DND-41 (cell line): ENCODE measurements around the gene RMND1.

Source experiments
- ATAC-seq: fragments of 200-7000 bp; cut with Tn5 transposase; 3 replicates; pipeline ENCODE4 v1.9.1; 2021; ENCODE audit warnings: low read depth; ENCODE audit not compliant: insufficient read depth
- DNase-seq: peaks from one replicate; pipeline ENCODE4 v3.0.0-alpha.2; 2020
- H2AFZ ChIP-seq: 2 replicates; pipeline ENCODE4 v1.6.0; 2012; ENCODE audit warnings: low read depth, low read length
- H3K27ac ChIP-seq: 2 replicates; pipeline ENCODE4 v1.5.1; 2012; ENCODE audit warnings: low read length, inconsistent platforms
- H3K27me3 ChIP-seq: fragments of 200-600 bp; sonication (generic); 2 replicates; pipeline ENCODE4 v1.6.0; 2012; ENCODE audit warnings: low read length, mild to moderate bottlenecking, inconsistent platforms; ENCODE audit not compliant: insufficient read depth, poor library complexity
- H3K36me3 ChIP-seq: 2 replicates; pipeline ENCODE4 v1.5.1; 2012; ENCODE audit warnings: low read length, inconsistent platforms; ENCODE audit not compliant: insufficient read depth
- H3K4me1 ChIP-seq: 2 replicates; pipeline ENCODE4 v1.5.1; 2012; ENCODE audit warnings: mild to moderate bottlenecking, low read length; ENCODE audit not compliant: insufficient read depth
- H3K4me2 ChIP-seq: 2 replicates; pipeline ENCODE4 v1.6.0; 2012; ENCODE audit warnings: mild to moderate bottlenecking, moderate library complexity, low read length, inconsistent platforms; ENCODE audit not compliant: insufficient read depth
- H3K4me3 ChIP-seq, 2 experiments: fragments of 200-600 bp in 1 of 2; shearing (Covaris generic) in 1 of 2; 2 replicates each; pipeline ENCODE4 v1.5.1; 2012 to 2016; ENCODE audit warnings: inconsistent platforms in 2 of 2, low read length in 2 of 2, mild to moderate bottlenecking in 2 of 2, low read depth in 1 of 2, moderate library complexity in 1 of 2
- H3K79me2 ChIP-seq: 2 replicates; pipeline ENCODE4 v1.6.0; 2012; ENCODE audit warnings: low read length, inconsistent platforms; ENCODE audit not compliant: insufficient read depth
- H3K9ac ChIP-seq: 2 replicates; pipeline ENCODE4 v1.6.0; 2012; ENCODE audit warnings: low read depth, mild to moderate bottlenecking, inconsistent platforms, low read length, moderate library complexity
- H3K9me3 ChIP-seq: 2 replicates; pipeline ENCODE4 v1.5.1; 2012; ENCODE audit warnings: low read length, moderate library complexity, mild to moderate bottlenecking, inconsistent platforms; ENCODE audit not compliant: insufficient read depth, severe bottlenecking
- H4K20me1 ChIP-seq: 2 replicates; pipeline ENCODE4 v1.6.0; 2012; ENCODE audit warnings: low read length; ENCODE audit not compliant: insufficient read depth
- CTCF ChIP-seq: IDR thresholded peaks from 2 replicates; pipeline ENCODE4 v1.5.1; 2012; ENCODE audit warnings: borderline replicate concordance, low read length, moderate library complexity, mild to moderate bottlenecking; ENCODE audit not compliant: poor library complexity, severe bottlenecking; ENCODE audit errors: extremely low read depth
- EZH2 ChIP-seq: IDR thresholded peaks from 3 replicates; pipeline ENCODE4 v1.6.1; 2012; ENCODE audit warnings: borderline replicate concordance, low read depth, mild to moderate bottlenecking, moderate library complexity, low read length, inconsistent platforms; ENCODE audit not compliant: severe bottlenecking

RMND1 gene

GRCh38 chr6:151372164-151372563, 79.8 kb downstream of the RMND1 start:
- Histone ChIP-seq H2AFZ (no peak overlapping the region), H3K4me3 (no peak overlapping the region), H3K36me3 (peaks cover 49% of the 10 kb centered on the region), H3K79me2 (peaks cover 61% of the 10 kb centered on the region), H4K20me1 (peaks cover 49% of the 10 kb centered on the region; the same call in 1 of the 2 replicates), H3K4me2 (no peak overlapping the region), H3K9ac (no peak overlapping the region), H3K4me1 (peaks cover 7% of the 10 kb centered on the region; the same call in 1 of the 2 replicates), H3K27me3 (no peaks in the 10 kb centered on the region), H3K9me3 (no peaks in the 10 kb centered on the region), H3K27ac (no peak overlapping the region)
- no peak for TF ChIP-seq CTCF
- no peak for TF ChIP-seq EZH2
- DNase-seq (no peak), ATAC-seq (no peak)

- TF ChIP-seq CTCF (no peak), EZH2 (no peak)
- Histone ChIP-seq H3K27me3 (no peaks in the 10 kb centered on the region), H3K9me3 (no peaks in the 10 kb centered on the region), H4K20me1 (peaks cover 43% of the 10 kb centered on the region; the same call in 1 of the 2 replicates), H3K4me1 (no peaks in the 10 kb centered on the region), H3K4me3 (no peak overlapping the region), H2AFZ (no peak overlapping the region), H3K27ac (no peak overlapping the region), H3K9ac (no peak overlapping the region), H3K36me3 (peaks cover 62% of the 10 kb centered on the region), H3K4me2 (no peak overlapping the region), H3K79me2 (peaks cover 53% of the 10 kb centered on the region)
- DNase-seq: no peak
- ATAC-seq: no peak
Measured at GRCh38 chr6:151370509-151371078, 81.3 kb downstream of the RMND1 start.

- DNase-seq: no peak
- H3K79me2 ChIP-seq: peaks cover 9% of the 10 kb centered on the region; the same call in 1 of the 2 replicates
- no peak overlapping the region for H3K4me3 ChIP-seq
- TF ChIP-seq CTCF: no peak
- no peak for TF ChIP-seq EZH2
- no peak for ATAC-seq
- peaks cover 6% of the 10 kb centered on the region; the same call in 1 of the 2 replicates for H4K20me1 ChIP-seq
- H3K4me1 ChIP-seq: no peaks in the 10 kb centered on the region
- H3K27ac ChIP-seq: no peak overlapping the region
- no peak overlapping the region for H2AFZ ChIP-seq
- H3K27me3 ChIP-seq: no peaks in the 10 kb centered on the region
- H3K9me3 ChIP-seq: no peaks in the 10 kb centered on the region
- H3K4me2 ChIP-seq: no peak overlapping the region
- H3K9ac ChIP-seq: no peak overlapping the region
- peaks cover 61% of the 10 kb centered on the region for H3K36me3 ChIP-seq
Measured at GRCh38 chr6:151365233-151365632, 86.7 kb downstream of the RMND1 start.
